ENCODE data around the gene ANKH. TPM values are rescaled to one million over a fixed set of nuclear protein-coding genes. Genes with fewer than 3 reads are reported as not detected.

Gene ANKH

DNA sequence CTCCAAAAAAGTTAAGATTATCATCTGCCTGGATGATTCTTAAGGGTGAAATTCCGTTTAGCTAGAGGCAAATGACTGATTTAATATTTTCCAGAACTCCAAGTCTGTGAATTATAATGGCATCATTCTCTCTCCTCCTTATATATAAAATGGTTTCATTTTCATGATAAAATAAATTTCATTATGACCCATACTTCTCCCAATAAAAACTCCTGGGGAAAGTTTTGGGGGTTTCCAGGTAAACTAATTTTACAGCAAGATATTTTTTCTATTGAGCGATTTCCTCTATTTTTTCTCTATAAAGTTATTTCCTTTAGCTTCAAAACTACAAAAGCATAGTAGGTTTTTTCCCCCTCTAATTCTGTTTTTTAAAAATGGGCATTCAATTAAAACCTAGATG, 214.7 kb downstream of the ANKH start:
- no peak overlapping the region for H3K9ac ChIP-seq (ENCODE audit: low read length)
- WGBS (ENCODE audit: extremely low coverage, insufficient coverage, low lambda C conversion rate): no CpG with 5 or more reads among the region's 2 CpGs
- no peak overlapping the region for H3K56ac ChIP-seq (ENCODE audit: low read length)
- no peak overlapping the region for H3K4me2 ChIP-seq (ENCODE audit: low read length)
- H4K8ac ChIP-seq (ENCODE audit: low read depth, low read length): no peak overlapping the region
- H3K79me1 ChIP-seq (ENCODE audit: low read length): no peaks in the 10 kb centered on the region
- H2BK120ac ChIP-seq (ENCODE audit: low read depth, low read length): no peak overlapping the region
- no peak overlapping the region for H2BK5ac ChIP-seq (ENCODE audit: low read length)
- no peak overlapping the region for H4K5ac ChIP-seq (ENCODE audit: low read length)
- H3K18ac ChIP-seq (ENCODE audit: low read length): no peak overlapping the region
- H3K23ac ChIP-seq (ENCODE audit: low read length): no peak overlapping the region
- no peak overlapping the region for H3K4me3 ChIP-seq (ENCODE audit: low read length)
- no peaks in the 10 kb centered on the region for H3K36me3 ChIP-seq (ENCODE audit: control insufficient read depth, insufficient read depth, low read length)
- no peaks in the 10 kb centered on the region for H3K27me3 ChIP-seq (ENCODE audit: insufficient read depth, low read length, poor library complexity)
- DNase-seq: no peak
- no peak overlapping the region for H3K4ac ChIP-seq (ENCODE audit: low read depth, low read length)
- no peak overlapping the region for H2BK15ac ChIP-seq (replicated peaks; ENCODE audit: low read depth)
- H3K27ac ChIP-seq (ENCODE audit: low read depth, low read length): no peak overlapping the region
- H3K79me2 ChIP-seq (ENCODE audit: control insufficient read depth, insufficient read depth, low read length): no peaks in the 10 kb centered on the region
- H2AK5ac ChIP-seq (ENCODE audit: low read length): no peak overlapping the region
- H3K4me1 ChIP-seq (ENCODE audit: control insufficient read depth, low read depth, low read length): no peaks in the 10 kb centered on the region

DNA sequence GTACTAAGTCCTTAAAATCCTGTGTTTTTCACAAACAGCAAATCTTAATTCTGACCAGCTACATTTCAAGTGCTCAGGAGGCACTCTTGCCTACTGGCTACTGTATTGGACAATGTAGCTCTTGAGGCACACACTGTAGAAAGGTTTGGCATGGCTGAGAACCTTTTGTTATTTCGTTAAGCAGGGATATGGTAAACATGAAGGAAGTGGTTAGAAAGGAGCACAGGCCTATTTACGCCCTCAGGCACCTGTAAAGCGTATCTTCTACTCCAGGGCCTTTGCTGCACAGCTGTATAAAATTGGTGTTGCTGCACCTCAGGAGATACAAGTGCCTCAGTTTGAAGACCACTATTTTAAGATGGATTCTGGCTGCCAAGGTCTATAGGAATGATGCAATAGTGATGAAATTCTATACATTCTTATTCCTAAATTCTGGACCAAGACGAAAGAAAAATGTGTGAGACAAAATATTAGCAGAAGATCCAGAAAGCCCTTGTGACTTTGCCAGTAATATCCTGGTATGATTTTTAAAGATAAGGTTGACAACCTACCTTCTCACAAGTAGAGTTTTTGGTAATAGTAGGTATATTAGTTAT, 216.3 kb downstream of the ANKH start:
- no peak for DNase-seq
- H2AK5ac ChIP-seq (ENCODE audit: low read length): no peak overlapping the region
- WGBS (ENCODE audit: extremely low coverage, insufficient coverage, low lambda C conversion rate): no CpG with 5 or more reads among the region's 4 CpGs
- H3K23ac ChIP-seq (ENCODE audit: low read length): no peak overlapping the region
- no peaks in the 10 kb centered on the region for H3K79me2 ChIP-seq (ENCODE audit: control insufficient read depth, insufficient read depth, low read length)
- H3K36me3 ChIP-seq (ENCODE audit: control insufficient read depth, insufficient read depth, low read length): no peaks in the 10 kb centered on the region
- H3K4me3 ChIP-seq (ENCODE audit: low read length): no peak overlapping the region
- no peak overlapping the region for H3K18ac ChIP-seq (ENCODE audit: low read length)
- no peak overlapping the region for H3K56ac ChIP-seq (ENCODE audit: low read length)
- no peak overlapping the region for H2BK5ac ChIP-seq (ENCODE audit: low read length)
- no peaks in the 10 kb centered on the region for H3K27me3 ChIP-seq (ENCODE audit: insufficient read depth, low read length, poor library complexity)
- no peaks in the 10 kb centered on the region for H3K79me1 ChIP-seq (ENCODE audit: low read length)
- no peak overlapping the region for H2BK15ac ChIP-seq (replicated peaks; ENCODE audit: low read depth)
- H3K4ac ChIP-seq (ENCODE audit: low read depth, low read length): no peak overlapping the region
- H4K5ac ChIP-seq (ENCODE audit: low read length): no peak overlapping the region
- no peak overlapping the region for H2BK120ac ChIP-seq (ENCODE audit: low read depth, low read length)
- H4K8ac ChIP-seq (ENCODE audit: low read depth, low read length): no peak overlapping the region
- H3K27ac ChIP-seq (ENCODE audit: low read depth, low read length): no peak overlapping the region
- H3K9ac ChIP-seq (ENCODE audit: low read length): no peak overlapping the region
- H3K4me2 ChIP-seq (ENCODE audit: low read length): no peak overlapping the region
- no peaks in the 10 kb centered on the region for H3K4me1 ChIP-seq (ENCODE audit: control insufficient read depth, low read depth, low read length)

Small RNA genes lying within 50 kb of the gene (small RNA-seq; reads per million reads assigned to genes)
- not detected for gene HNRNPKP5 (ENCODE audit: insufficient read depth)
- gene MIR4637 (ENCODE audit: insufficient read depth): not detected
